ENCODE data around the gene HSBP1.

The HSBP1 gene

GRCh38 chr16:83840060-83840617, 32.4 kb downstream of the HSBP1 start:
- no peak for DNase-seq

GRCh38 chr16:83842291-83842690, 34.5 kb downstream of the HSBP1 start:
- peak in 2 of 3 donors; percentile 9 to 27 for DNase-seq

GRCh38 chr16:83842756-83843507, 35.2 kb downstream of the HSBP1 start:
- DNase-seq = peak; percentile 47 to 72 (median 71)

- peak in 2 of 3 donors; percentile 35 to 48 for DNase-seq
Observed at GRCh38 chr16:83843657-83844056, 35.9 kb downstream of the HSBP1 start.

- DNase-seq = no peak
Observed at GRCh38 chr16:83845263-83845662, 37.5 kb downstream of the HSBP1 start.

GRCh38 chr16:83847371-83848225, 39.8 kb downstream of the HSBP1 start:
- peak; percentile 48 to 88 (median 81) for DNase-seq

GRCh38 chr16:83849421-83849820, 41.6 kb downstream of the HSBP1 start:
- no peak for DNase-seq

GRCh38 chr16:83850947-83851346, 43.2 kb downstream of the HSBP1 start:
- no peak for DNase-seq

- DNase-seq = no peak
Observed at GRCh38 chr16:83851473-83851872, 43.7 kb downstream of the HSBP1 start.

GRCh38 chr16:83852774-83853173, 45.0 kb downstream of the HSBP1 start:
- no peak for DNase-seq

- DNase-seq = no peak
Observed at GRCh38 chr16:83853834-83854233, 46.1 kb downstream of the HSBP1 start.

GRCh38 chr16:83854420-83854819, 46.6 kb downstream of the HSBP1 start:
- DNase-seq = no peak

- no peak for DNase-seq
Observed at GRCh38 chr16:83856792-83857191, 49.0 kb downstream of the HSBP1 start.

- no peak for DNase-seq
Observed at GRCh38 chr16:83859265-83859664, 51.5 kb downstream of the HSBP1 start.

GRCh38 chr16:83862661-83863060, 54.9 kb downstream of the HSBP1 start:
- DNase-seq = no peak

- no peak for DNase-seq
Observed at GRCh38 chr16:83863682-83864081, 55.9 kb downstream of the HSBP1 start.
